ENCODE data around the gene SLC35F3.

Gene SLC35F3

GRCh38 chr1:234261545-234261944, 357.1 kb downstream of the SLC35F3 start:
- H3K4me3 ChIP-seq (ENCODE audit: low read length): no peak overlapping the region
- DNase-seq (ENCODE audit: low read depth, low spot score): no peak

GRCh38 chr1:234262007-234262753, 357.7 kb downstream of the SLC35F3 start:
- H3K4me3 ChIP-seq (ENCODE audit: low read length): no peak overlapping the region
- DNase-seq (ENCODE audit: low read depth, low spot score): no peak

- no peak overlapping the region for H3K4me3 ChIP-seq (ENCODE audit: low read length)
Measured at GRCh38 chr1:234262754-234263105, 358.3 kb downstream of the SLC35F3 start.

GRCh38 chr1:234264832-234265231, 360.4 kb downstream of the SLC35F3 start:
- no peak overlapping the region for H3K4me3 ChIP-seq (ENCODE audit: low read length)
- DNase-seq (ENCODE audit: low read depth, low spot score): no peak

More at GRCh38 chr1:234262754-234263105, 358.3 kb downstream of the SLC35F3 start:
- no peak for DNase-seq (ENCODE audit: low read depth, low spot score)

GRCh38 chr1:234265321-234265720, 360.8 kb downstream of the SLC35F3 start:
- DNase-seq (ENCODE audit: low read depth, low spot score): no peak
- no peak overlapping the region for H3K4me3 ChIP-seq (ENCODE audit: low read length)

GRCh38 chr1:234265861-234266260, 361.4 kb downstream of the SLC35F3 start:
- no peak overlapping the region for H3K4me3 ChIP-seq (ENCODE audit: low read length)
- DNase-seq (ENCODE audit: low read depth, low spot score): no peak

- no peak overlapping the region for H3K4me3 ChIP-seq (ENCODE audit: low read length)
Measured at GRCh38 chr1:234270093-234270492, 365.6 kb downstream of the SLC35F3 start.

GRCh38 chr1:234270581-234271242, 366.2 kb downstream of the SLC35F3 start:
- no peak for DNase-seq (ENCODE audit: low read depth, low spot score)
- H3K4me3 ChIP-seq (ENCODE audit: low read length): no peak overlapping the region

More at GRCh38 chr1:234270093-234270492, 365.6 kb downstream of the SLC35F3 start:
- DNase-seq (ENCODE audit: low read depth, low spot score): no peak

GRCh38 chr1:234271243-234271606, 366.7 kb downstream of the SLC35F3 start:
- no peak overlapping the region for H3K4me3 ChIP-seq (ENCODE audit: low read length)
- DNase-seq (ENCODE audit: low read depth, low spot score): no peak

- H3K4me3 ChIP-seq (ENCODE audit: low read length): no peak overlapping the region
- DNase-seq (ENCODE audit: low read depth, low spot score): no peak
Measured at GRCh38 chr1:234272656-234273312, 368.3 kb downstream of the SLC35F3 start.

- no peak for DNase-seq (ENCODE audit: low read depth, low spot score)
- H3K4me3 ChIP-seq (ENCODE audit: low read length): no peak overlapping the region
Measured at GRCh38 chr1:234273981-234274380, 369.5 kb downstream of the SLC35F3 start.

- H3K4me3 ChIP-seq (ENCODE audit: low read length): no peak overlapping the region
- DNase-seq (ENCODE audit: low read depth, low spot score): no peak
Measured at GRCh38 chr1:234276151-234276788, 371.8 kb downstream of the SLC35F3 start.

GRCh38 chr1:234277161-234277868, 372.8 kb downstream of the SLC35F3 start:
- DNase-seq (ENCODE audit: low read depth, low spot score): no peak
- H3K4me3 ChIP-seq (ENCODE audit: low read length): no peak overlapping the region

- no peak for DNase-seq (ENCODE audit: low read depth, low spot score)
- no peak overlapping the region for H3K4me3 ChIP-seq (ENCODE audit: low read length)
Measured at GRCh38 chr1:234279021-234279420, 374.5 kb downstream of the SLC35F3 start.

- no peak overlapping the region for H3K4me3 ChIP-seq (ENCODE audit: low read length)
- no peak for DNase-seq (ENCODE audit: low read depth, low spot score)
Measured at GRCh38 chr1:234280500-234280899, 376.0 kb downstream of the SLC35F3 start.

GRCh38 chr1:234281826-234282489, 377.5 kb downstream of the SLC35F3 start:
- no peak for DNase-seq (ENCODE audit: low read depth, low spot score)
- H3K4me3 ChIP-seq (ENCODE audit: low read length): no peak overlapping the region

- no peak for DNase-seq (ENCODE audit: low read depth, low spot score)
Measured at GRCh38 chr1:234286206-234286605, 381.7 kb downstream of the SLC35F3 start.

GRCh38 chr1:234288946-234289345, 384.5 kb downstream of the SLC35F3 start:
- H3K4me3 ChIP-seq (ENCODE audit: low read length): no peak overlapping the region
- DNase-seq (ENCODE audit: low read depth, low spot score): no peak

More at GRCh38 chr1:234286206-234286605, 381.7 kb downstream of the SLC35F3 start:
- H3K4me3 ChIP-seq (ENCODE audit: low read length): no peak overlapping the region

Measured in Jurkat, Clone E6-1 (cell line).